Activated CD4-positive, alpha-beta memory T cell treated with anti-CD3 and anti-CD28 coated beads, Interleukin-2, amount 10 ng/mL, durations not matched to agents 7 days and 5 days (primary cell): Measurements from ENCODE around the gene EIF3D. TPM values are rescaled to one million over a fixed set of nuclear protein-coding genes. Genes with fewer than 3 reads are reported as not detected.

Experiments used
- CTCF ChIA-PET: fragments of 350-600 bp; sonication (Branson Sonifier 250); formaldehyde crosslinking; loops from one replicate; lab custom pipeline; 2021; ENCODE audit warnings: antibody characterized with exemption, inconsistent platforms; lab: Charles Lee
- POLR2A ChIA-PET: fragments of 350-600 bp; sonication (Branson Sonifier 250); formaldehyde crosslinking; loops from one replicate; lab custom pipeline; 2021; ENCODE audit warnings: antibody characterized with exemption; lab: Charles Lee
- DNase-seq: peaks from one replicate; pipeline ENCODE4 v3.0.0-alpha.2; 2020
- H3K27ac Mint-ChIP-seq: one replicate; pipeline ENCODE4 v1.8.0; 2021; ENCODE audit warnings: mild to moderate bottlenecking, mixed read lengths
- H3K27me3 Mint-ChIP-seq: one replicate; pipeline ENCODE4 v1.8.0; 2021; ENCODE audit warnings: mixed read lengths
- H3K36me3 Mint-ChIP-seq: one replicate; pipeline ENCODE4 v1.8.0; 2021; ENCODE audit warnings: low read depth, mixed read lengths
- H3K4me1 Mint-ChIP-seq: one replicate; pipeline ENCODE4 v1.8.0; 2021; ENCODE audit warnings: mixed read lengths
- H3K4me3 Mint-ChIP-seq: one replicate; pipeline ENCODE4 v1.8.0; 2021; ENCODE audit warnings: mild to moderate bottlenecking, mixed read lengths
- H3K9me3 Mint-ChIP-seq: one replicate; pipeline ENCODE4 v1.8.0; 2021; ENCODE audit warnings: mixed read lengths
- total RNA-seq, 2 experiments: library from RNA; stranded (reverse); gene quantifications; one replicate each; pipeline ENCODE4 v1.2.3, GENCODE V29; 2021

EIF3D gene
- total RNA-seq, 2 experiments from 2014 or later = 189 to 196 TPM

DNA sequence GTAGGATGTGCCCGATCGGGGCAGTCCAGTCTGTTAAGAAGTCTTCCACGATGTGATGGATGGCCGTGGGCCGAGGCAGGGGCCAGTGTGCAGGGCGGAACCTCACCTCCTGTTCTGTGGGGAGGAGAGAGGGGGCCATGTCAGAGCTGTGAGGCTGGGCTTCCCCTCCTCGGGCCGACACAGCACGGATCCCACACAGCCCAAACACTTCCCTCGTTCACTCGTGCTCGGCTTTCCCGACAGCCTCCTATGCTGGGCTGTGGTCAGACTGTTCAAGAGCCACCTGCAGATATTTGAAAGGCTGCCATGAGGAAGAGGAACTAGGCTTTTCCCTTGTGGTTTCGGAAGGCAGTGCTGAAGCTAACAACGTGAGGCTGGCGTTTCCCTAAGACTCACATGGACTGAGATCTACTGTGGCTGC, 35.3 kb downstream of the EIF3D start:
- H3K36me3 Mint-ChIP-seq = peaks cover 22% of the 10 kb centered on the region
- no peaks in the 10 kb centered on the region for H3K9me3 Mint-ChIP-seq
- no peak for DNase-seq
- POLR2A ChIA-PET = interaction anchor here (1.6 to 1.7 kb wide), 2 partner anchors 12 to 191 kb away, joined by 5 to 9 read pairs; partner anchors contain the start of gene TXN2
- H3K27ac Mint-ChIP-seq = no peak overlapping the region
- no peak overlapping the region for H3K4me3 Mint-ChIP-seq
- H3K4me1 Mint-ChIP-seq = no peaks in the 10 kb centered on the region
- no peaks in the 10 kb centered on the region for H3K27me3 Mint-ChIP-seq
- CTCF ChIA-PET = interaction anchor here (2.0 kb wide), 1 partner anchor 17 kb away, joined by 5 read pairs; no protein-coding TSS in a partner anchor

DNA sequence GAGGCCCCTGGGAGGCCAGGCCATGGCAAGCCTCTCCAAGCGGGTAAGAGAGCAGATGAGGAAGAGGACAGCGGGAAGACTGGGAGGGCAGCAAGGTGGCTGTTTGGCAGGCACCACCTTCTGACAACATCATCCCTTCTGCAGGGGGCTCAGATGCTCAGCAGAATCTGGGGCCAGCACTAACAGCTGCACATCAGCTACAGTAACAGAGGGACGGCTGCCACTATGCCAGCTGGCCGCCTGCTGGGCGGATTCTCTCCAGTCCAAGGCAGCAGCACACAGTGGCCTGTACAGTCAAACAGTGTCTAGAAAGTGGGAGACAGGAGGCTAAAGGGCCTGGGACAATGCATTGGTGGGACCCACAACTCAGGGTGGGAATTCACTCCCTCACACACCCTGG, 36.9 kb downstream of the EIF3D start:
- Mint-ChIP-seq H3K36me3 (peaks cover 25% of the 10 kb centered on the region), H3K27ac (no peak overlapping the region), H3K4me3 (no peak overlapping the region), H3K9me3 (peaks cover 5% of the 10 kb centered on the region), H3K4me1 (no peaks in the 10 kb centered on the region), H3K27me3 (no peaks in the 10 kb centered on the region)
- no peak for DNase-seq
- ChIA-PET POLR2A (interaction anchor here (0.6 to 1.7 kb wide), 4 partner anchors 10 to 1010 kb away, joined by 3 to 9 read pairs (median 4); partner anchors contain the start of gene TXN2), CTCF (no interaction called here)

DNA sequence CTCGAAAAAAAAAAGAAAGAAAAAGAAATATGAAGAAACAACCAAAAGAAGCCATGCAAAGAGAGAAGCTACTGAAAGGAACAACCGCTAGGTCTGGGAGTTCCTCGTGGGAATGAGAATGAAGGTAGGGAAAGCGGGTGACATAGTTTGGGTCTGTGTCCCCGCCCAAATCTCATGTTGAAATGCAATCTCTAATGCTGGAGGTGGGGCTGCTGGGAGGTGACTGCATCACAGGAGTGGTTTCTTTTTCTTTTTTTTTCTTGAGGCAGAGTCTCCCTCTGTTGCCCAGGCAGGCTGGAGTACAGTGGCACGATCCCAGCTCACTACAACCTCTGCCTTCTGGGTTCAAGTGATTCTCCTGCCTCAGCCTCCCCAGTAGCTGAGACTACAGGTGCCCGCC, 37.8 kb downstream of the EIF3D start:
- peaks cover 11% of the 10 kb centered on the region for H3K9me3 Mint-ChIP-seq
- ChIA-PET CTCF (interaction anchor here (1.2 to 1.6 kb wide), 2 partner anchors 9 to 21 kb away, joined by 3 to 6 read pairs; no protein-coding TSS in a partner anchor), POLR2A (interaction anchor here (1.1 kb wide), 1 partner anchor 19 kb away, joined by 3 read pairs; no protein-coding TSS in a partner anchor)
- no peaks in the 10 kb centered on the region for H3K4me1 Mint-ChIP-seq
- no peak overlapping the region for H3K4me3 Mint-ChIP-seq
- DNase-seq = no peak
- H3K27me3 Mint-ChIP-seq = no peaks in the 10 kb centered on the region
- peaks cover 28% of the 10 kb centered on the region for H3K36me3 Mint-ChIP-seq
- H3K27ac Mint-ChIP-seq = no peak overlapping the region

DNA sequence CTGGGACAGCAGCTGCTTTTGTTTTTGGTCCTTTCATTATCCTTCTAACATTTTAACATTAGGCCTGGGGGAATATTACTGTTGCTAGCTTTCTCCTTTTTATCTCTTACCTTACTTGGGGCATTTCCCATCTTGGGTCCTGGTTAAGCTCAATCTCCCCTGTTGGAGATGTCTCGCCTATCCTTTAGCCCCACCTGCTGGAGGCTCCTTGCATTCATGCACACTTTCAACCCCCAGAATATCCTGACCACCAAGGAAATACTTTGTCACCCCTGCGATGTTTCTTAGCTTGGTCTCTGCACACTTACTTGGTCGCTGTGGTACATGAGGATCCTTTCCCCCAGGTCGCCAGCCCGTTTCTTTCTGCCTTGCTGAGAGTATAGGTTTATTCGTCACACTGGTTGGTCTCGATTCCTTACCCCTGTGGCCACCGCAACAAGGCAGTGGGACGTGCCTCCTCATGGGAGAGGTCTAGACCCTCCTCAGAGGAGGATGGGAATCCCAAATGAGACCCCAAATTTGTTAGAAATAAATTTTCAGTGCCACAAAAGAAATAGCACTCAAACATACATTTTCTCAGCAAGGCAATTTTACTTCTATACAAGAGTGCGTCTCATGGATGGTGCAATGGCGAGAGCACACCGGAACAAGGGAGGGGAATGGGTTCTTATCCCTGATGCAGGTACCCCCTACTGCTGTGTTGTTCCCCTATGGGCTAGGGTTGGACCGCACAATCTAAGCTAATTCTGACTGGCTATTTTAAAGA, 42.2 kb downstream of the EIF3D start:
- ChIA-PET CTCF (interaction anchor here (0.6 to 2.5 kb wide), 38 partner anchors 10 to 421 kb away, joined by 3 to 18 read pairs (median 4); partner anchors contain the start of genes APOL1, APOL2, APOL3 and EIF3D), POLR2A (interaction anchor here (0.8 to 1.8 kb wide), 4 partner anchors 20 to 248 kb away, joined by 3 to 5 read pairs (median 4); partner anchors contain the start of genes APOL1 and FOXRED2)
- H3K4me1 Mint-ChIP-seq = peaks cover 7% of the 10 kb centered on the region

DNA sequence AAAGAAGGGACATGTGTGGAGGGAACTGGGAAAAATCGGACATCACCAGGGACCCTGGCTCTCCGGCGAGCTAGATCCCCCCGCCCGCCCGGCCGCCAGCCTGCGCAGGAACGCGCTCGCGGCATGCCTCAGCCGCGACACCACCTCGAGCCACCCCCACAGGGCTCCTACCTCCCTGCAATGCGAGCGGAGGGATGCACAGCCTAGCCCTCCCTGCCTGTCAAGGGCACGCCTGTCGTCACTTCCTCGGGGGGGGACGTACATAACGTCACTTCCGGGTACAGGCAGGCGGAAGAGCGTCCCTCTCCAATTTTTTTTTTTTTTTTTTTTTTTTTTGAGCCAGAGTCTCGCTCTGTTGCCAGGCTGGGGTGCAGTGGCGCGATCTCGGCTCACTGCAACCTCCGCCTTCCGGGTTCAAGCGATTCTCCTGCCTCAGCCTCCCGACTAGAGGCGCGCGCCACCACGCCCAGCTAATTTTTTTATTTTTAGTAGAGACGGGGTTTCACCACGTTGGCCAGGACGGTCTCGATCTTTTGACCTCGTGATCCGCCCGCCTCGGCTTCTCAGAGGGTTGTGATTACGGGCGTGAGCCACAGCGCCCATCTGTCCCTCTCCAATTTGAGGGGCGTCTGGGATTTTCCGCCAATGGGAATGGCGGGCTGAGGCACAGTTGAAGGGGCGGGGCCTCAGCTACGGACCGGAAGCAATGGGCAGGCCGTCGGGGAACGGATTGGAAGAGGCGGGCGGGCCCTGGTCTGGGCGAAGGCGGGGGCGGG, 47.4 kb downstream of the EIF3D start, which contains the start of gene TXN2:
TSS of gene TXN2 (minus strand) at position 248 of the 776 bp plus-strand sequence. CDS start 803 bp downstream, outside the sequence.
- Mint-ChIP-seq H3K27me3 (no peaks in the 10 kb centered on the region), H3K27ac (peak within 1 kb of the TSS; percentile 96), H3K36me3 (peaks cover 33% of the 10 kb centered on the region), H3K4me1 (peaks cover 20% of the 10 kb centered on the region), H3K4me3 (peak within 1 kb of the TSS; percentile 100), H3K9me3 (peaks cover 1% of the 10 kb centered on the region)
- peak; percentile 96 for DNase-seq
- ChIA-PET CTCF (interaction anchor here (0.6 to 1.6 kb wide), 9 partner anchors 9 to 1127 kb away, joined by 3 to 6 read pairs (median 4); partner anchors contain the start of gene GGA1), POLR2A (interaction anchor here (0.8 to 2.7 kb wide), 32 partner anchors 7 to 295 kb away, joined by 3 to 10 read pairs (median 4); partner anchors contain the start of genes APOL1, APOL2, EIF3D and FOXRED2)

More for the DNA sequence above, 42.2 kb downstream of the EIF3D start:
- Mint-ChIP-seq H3K36me3 (peaks cover 27% of the 10 kb centered on the region), H3K4me3 (no peak overlapping the region), H3K27me3 (no peaks in the 10 kb centered on the region), H3K9me3 (peaks cover 11% of the 10 kb centered on the region), H3K27ac (no peak overlapping the region)
- DNase-seq = peak; percentile 66

DNA sequence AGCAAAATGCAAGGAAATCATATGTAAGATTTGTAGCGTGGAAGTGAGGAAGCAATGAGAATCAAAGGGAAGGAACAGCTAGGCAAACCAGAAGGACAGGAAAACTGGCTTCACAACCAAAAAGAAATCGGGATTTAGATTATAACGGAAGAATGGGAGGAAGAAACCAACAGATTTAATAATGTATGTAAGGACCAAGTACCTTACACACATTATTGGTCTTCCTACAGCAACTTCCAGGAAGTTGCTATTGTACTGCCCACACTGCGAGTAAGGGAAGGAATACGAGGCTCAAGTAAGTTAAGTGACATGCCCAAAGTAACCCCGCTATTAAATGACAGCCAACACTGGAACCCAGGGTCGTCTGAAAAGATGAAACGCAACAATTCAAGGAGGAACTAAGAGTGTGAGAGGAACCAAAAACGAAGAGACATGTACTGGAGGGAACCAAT, 48.0 kb downstream of the EIF3D start:
- Mint-ChIP-seq H3K36me3 (peaks cover 31% of the 10 kb centered on the region), H3K4me3 (peak overlapping the region; percentile 100), H3K27me3 (no peaks in the 10 kb centered on the region), H3K27ac (peak overlapping the region; percentile 96), H3K4me1 (peaks cover 20% of the 10 kb centered on the region), H3K9me3 (no peaks in the 10 kb centered on the region)
- POLR2A ChIA-PET = interaction anchor here (0.8 to 2.7 kb wide), 19 partner anchors 12 to 277 kb away, joined by 3 to 10 read pairs (median 4); partner anchors contain the start of genes APOL1, APOL2, EIF3D and FOXRED2
- DNase-seq = no peak
- CTCF ChIA-PET = interaction anchor here (1.1 to 1.6 kb wide), 2 partner anchors 11 to 96 kb away, joined by 4 to 6 read pairs; no protein-coding TSS in a partner anchor

DNA sequence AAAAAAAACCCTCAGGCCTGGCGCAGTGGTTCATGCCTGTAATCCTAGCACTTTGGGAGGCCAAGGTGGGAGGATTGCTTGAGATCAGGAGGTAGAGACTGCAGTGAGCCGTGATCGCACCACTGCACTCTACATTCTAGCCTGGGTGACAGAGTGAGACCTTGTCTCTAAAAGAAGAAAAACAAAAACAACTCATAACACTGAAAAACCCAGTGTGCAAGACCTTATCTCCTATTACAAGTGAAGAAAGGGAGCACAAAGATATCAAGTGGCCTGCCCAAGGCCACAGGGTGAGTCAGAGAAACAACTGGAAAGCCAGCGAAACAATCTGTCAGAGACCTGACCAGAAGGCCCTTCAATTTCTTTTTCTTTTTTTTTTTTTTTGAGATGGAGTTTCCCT, 50.0 kb downstream of the EIF3D start:
- Mint-ChIP-seq H3K4me3 (no peak overlapping the region), H3K9me3 (no peaks in the 10 kb centered on the region), H3K36me3 (peaks cover 48% of the 10 kb centered on the region), H3K27ac (peak overlapping the region; percentile 21), H3K4me1 (peaks cover 23% of the 10 kb centered on the region), H3K27me3 (no peaks in the 10 kb centered on the region)
- DNase-seq = no peak
- CTCF ChIA-PET = interaction anchor here (0.7 to 1.5 kb wide), 2 partner anchors 8 to 23 kb away, joined by 7 to 8 read pairs; no protein-coding TSS in a partner anchor
- POLR2A ChIA-PET = no interaction called here

DNA sequence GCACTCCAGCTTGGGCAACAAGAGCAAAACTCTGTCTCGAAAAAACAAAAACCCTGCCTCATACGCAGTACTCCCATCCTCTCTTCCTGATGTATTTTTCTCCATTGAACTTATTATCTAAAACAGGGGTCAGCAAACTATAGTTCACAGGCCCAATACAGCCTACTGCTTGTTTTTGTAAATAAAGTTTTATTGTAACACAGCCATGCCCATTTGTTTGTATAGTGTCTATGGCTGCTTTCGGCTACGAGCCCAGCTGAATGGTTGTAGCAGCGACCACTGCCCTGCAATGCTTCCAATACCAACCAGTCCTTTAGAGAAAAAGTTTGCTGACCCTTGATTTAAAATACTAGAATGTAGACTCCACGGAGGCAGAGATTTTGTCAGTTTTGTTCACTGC, 53.6 kb downstream of the EIF3D start:
- no peaks in the 10 kb centered on the region for H3K27me3 Mint-ChIP-seq
- no peaks in the 10 kb centered on the region for H3K9me3 Mint-ChIP-seq
- peaks cover 58% of the 10 kb centered on the region for H3K36me3 Mint-ChIP-seq
- ChIA-PET POLR2A (no interaction called here), CTCF (interaction anchor here (2.7 kb wide), 1 partner anchor 11 kb away, joined by 11 read pairs; no protein-coding TSS in a partner anchor)
- no peak overlapping the region for H3K4me3 Mint-ChIP-seq
- H3K27ac Mint-ChIP-seq = no peak overlapping the region
- no peak for DNase-seq
- H3K4me1 Mint-ChIP-seq = peaks cover 14% of the 10 kb centered on the region

DNA sequence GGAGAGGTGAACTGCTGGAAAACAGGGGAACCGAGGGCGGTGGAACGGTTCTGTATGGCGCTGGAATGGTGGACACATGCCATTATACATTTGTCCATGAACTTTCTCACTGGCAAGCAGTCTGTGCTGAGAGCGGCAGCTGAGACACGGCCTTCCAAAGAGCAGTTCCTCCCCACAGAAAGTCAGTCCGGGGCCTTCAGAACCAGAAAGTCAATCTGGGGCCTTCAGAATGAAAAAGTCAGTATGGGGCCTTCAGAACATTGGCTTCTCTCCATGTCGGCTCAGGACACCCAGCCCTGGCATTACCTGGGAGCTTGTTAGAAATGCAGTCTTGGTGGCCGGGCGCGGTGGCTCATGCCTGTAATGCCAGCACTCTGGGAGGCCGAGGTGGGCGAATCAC, 56.3 kb downstream of the EIF3D start:
- Mint-ChIP-seq H3K27ac (no peak overlapping the region), H3K4me3 (no peak overlapping the region), H3K4me1 (peaks cover 25% of the 10 kb centered on the region), H3K36me3 (peaks cover 55% of the 10 kb centered on the region), H3K27me3 (no peaks in the 10 kb centered on the region), H3K9me3 (no peaks in the 10 kb centered on the region)
- DNase-seq = no peak
- CTCF ChIA-PET = no interaction called here
- POLR2A ChIA-PET = no interaction called here

DNA sequence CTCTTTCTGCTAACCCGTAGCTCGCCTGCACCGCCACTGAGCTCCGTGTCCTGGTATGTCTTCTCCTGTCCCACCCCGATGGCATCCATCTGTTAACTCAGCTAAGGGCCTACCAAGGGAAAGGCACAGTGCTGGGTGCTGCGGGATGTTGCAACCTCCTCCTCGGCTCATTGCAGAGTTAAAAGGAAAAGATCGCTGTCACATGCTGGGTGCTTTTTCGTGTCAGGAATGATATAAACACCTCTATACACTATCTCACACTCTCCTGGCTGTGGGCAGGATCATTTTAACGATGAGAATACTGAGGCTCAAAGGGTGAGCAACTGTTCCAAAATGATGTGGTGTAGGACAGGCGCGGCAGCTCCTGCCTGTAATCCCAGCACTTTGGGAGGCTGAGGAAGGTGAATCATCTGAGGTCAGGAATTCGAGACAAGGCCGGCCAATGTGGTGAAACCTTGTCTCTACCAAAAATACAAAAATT, 57.6 kb downstream of the EIF3D start:
- DNase-seq = no peak
- Mint-ChIP-seq H3K4me1 (peaks cover 33% of the 10 kb centered on the region), H3K27ac (no peak overlapping the region), H3K36me3 (peaks cover 47% of the 10 kb centered on the region), H3K27me3 (no peaks in the 10 kb centered on the region), H3K9me3 (no peaks in the 10 kb centered on the region), H3K4me3 (no peak overlapping the region)
- POLR2A ChIA-PET = interaction anchor here (1.0 to 1.9 kb wide), 3 partner anchors 11 to 116 kb away, joined by 3 to 6 read pairs (median 3); no protein-coding TSS in a partner anchor
- CTCF ChIA-PET = interaction anchor here (0.7 to 5.4 kb wide), 25 partner anchors 8 to 235 kb away, joined by 3 to 43 read pairs (median 6); partner anchors contain the start of genes MYH9 and TXN2

DNA sequence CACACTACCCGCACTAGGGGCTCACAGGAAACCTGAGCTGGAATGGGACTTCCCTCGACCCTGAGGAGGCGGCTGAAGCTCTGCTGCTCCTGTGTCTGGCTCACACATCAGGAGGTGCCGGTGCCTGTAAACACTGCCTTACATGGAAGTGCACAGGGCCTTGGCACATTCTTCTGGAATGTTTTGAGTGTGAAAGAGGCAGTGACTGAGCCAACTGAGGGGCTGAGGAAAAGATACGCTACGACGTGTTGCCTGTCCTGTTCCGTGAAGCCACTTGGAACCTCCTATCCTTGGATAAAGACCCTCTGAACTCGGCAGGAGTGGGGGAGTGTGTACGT, 58.0 kb downstream of the EIF3D start:
- Mint-ChIP-seq H3K36me3 (peaks cover 48% of the 10 kb centered on the region), H3K4me1 (peaks cover 34% of the 10 kb centered on the region), H3K27me3 (no peaks in the 10 kb centered on the region), H3K9me3 (no peaks in the 10 kb centered on the region), H3K27ac (no peak overlapping the region), H3K4me3 (no peak overlapping the region)
- ChIA-PET CTCF (interaction anchor here (0.9 to 5.4 kb wide), 26 partner anchors 8 to 235 kb away, joined by 3 to 43 read pairs (median 6); partner anchors contain the start of gene MYH9), POLR2A (interaction anchor here (1.0 to 1.9 kb wide), 5 partner anchors 11 to 142 kb away, joined by 3 to 11 read pairs (median 4); partner anchors contain the start of gene MYH9)
- DNase-seq = no peak
